ENCODE results near the gene JPH3.

JPH3 gene

GRCh38 chr16:87700406-87701077 is 98.2 kb downstream of the JPH3 start:
- no peaks in the 10 kb centered on the region for H3K27me3 Mint-ChIP-seq
- peaks cover 41% of the 10 kb centered on the region for H3K36me3 Mint-ChIP-seq (ENCODE audit: low read depth)
- H3K27ac Mint-ChIP-seq = no peak overlapping the region
- no peak overlapping the region for H3K4me3 Mint-ChIP-seq
- peaks cover 47% of the 10 kb centered on the region for H3K4me1 Mint-ChIP-seq (ENCODE audit: low read depth)
- H3K9me3 Mint-ChIP-seq = no peaks in the 10 kb centered on the region

GRCh38 chr16:87701078-87701460 is 98.8 kb downstream of the JPH3 start:
- Mint-ChIP-seq H3K36me3 (ENCODE audit: low read depth) (peaks cover 41% of the 10 kb centered on the region), H3K4me1 (ENCODE audit: low read depth) (peaks cover 47% of the 10 kb centered on the region), H3K27ac (no peak overlapping the region), H3K27me3 (no peaks in the 10 kb centered on the region), H3K4me3 (no peak overlapping the region), H3K9me3 (no peaks in the 10 kb centered on the region)

- H3K4me3 Mint-ChIP-seq = peak overlapping the region; percentile 26
- H3K9me3 Mint-ChIP-seq = no peaks in the 10 kb centered on the region
- H3K27ac Mint-ChIP-seq = peak overlapping the region; percentile 58
- H3K27me3 Mint-ChIP-seq = no peaks in the 10 kb centered on the region
- H3K36me3 Mint-ChIP-seq (ENCODE audit: low read depth) = peaks cover 39% of the 10 kb centered on the region
- peaks cover 47% of the 10 kb centered on the region for H3K4me1 Mint-ChIP-seq (ENCODE audit: low read depth)
These were observed 99.2 kb downstream of the JPH3 start for GRCh38 chr16:87701505-87701921.

- H3K27me3 Mint-ChIP-seq = no peaks in the 10 kb centered on the region
- peak overlapping the region; percentile 23 for H3K4me3 Mint-ChIP-seq
- peak overlapping the region; percentile 45 for H3K27ac Mint-ChIP-seq
- H3K9me3 Mint-ChIP-seq = no peaks in the 10 kb centered on the region
- peaks cover 40% of the 10 kb centered on the region for H3K36me3 Mint-ChIP-seq (ENCODE audit: low read depth)
- peaks cover 47% of the 10 kb centered on the region for H3K4me1 Mint-ChIP-seq (ENCODE audit: low read depth)
These were observed 100.1 kb downstream of the JPH3 start for GRCh38 chr16:87702325-87702811.

GRCh38 chr16:87703071-87703470 is 100.8 kb downstream of the JPH3 start:
- peak overlapping the region; percentile 23 for H3K4me3 Mint-ChIP-seq
- H3K27me3 Mint-ChIP-seq = no peaks in the 10 kb centered on the region
- peak overlapping the region; percentile 45 for H3K27ac Mint-ChIP-seq
- peaks cover 44% of the 10 kb centered on the region for H3K4me1 Mint-ChIP-seq (ENCODE audit: low read depth)
- H3K9me3 Mint-ChIP-seq = no peaks in the 10 kb centered on the region
- peaks cover 34% of the 10 kb centered on the region for H3K36me3 Mint-ChIP-seq (ENCODE audit: low read depth)

GRCh38 chr16:87703835-87704375 is 101.6 kb downstream of the JPH3 start:
- H3K27ac Mint-ChIP-seq = no peak overlapping the region
- no peak overlapping the region for H3K4me3 Mint-ChIP-seq

GRCh38 chr16:87704754-87705353 is 102.5 kb downstream of the JPH3 start:
- Mint-ChIP-seq H3K27ac (peak overlapping the region; percentile 29), H3K4me3 (no peak overlapping the region), H3K9me3 (no peaks in the 10 kb centered on the region), H3K36me3 (ENCODE audit: low read depth) (peaks cover 31% of the 10 kb centered on the region), H3K4me1 (ENCODE audit: low read depth) (peaks cover 35% of the 10 kb centered on the region), H3K27me3 (no peaks in the 10 kb centered on the region)

More at GRCh38 chr16:87703835-87704375, 101.6 kb downstream of the JPH3 start:
- H3K9me3 Mint-ChIP-seq = no peaks in the 10 kb centered on the region
- peaks cover 31% of the 10 kb centered on the region for H3K36me3 Mint-ChIP-seq (ENCODE audit: low read depth)
- no peaks in the 10 kb centered on the region for H3K27me3 Mint-ChIP-seq
- peaks cover 38% of the 10 kb centered on the region for H3K4me1 Mint-ChIP-seq (ENCODE audit: low read depth)

- Mint-ChIP-seq H3K27ac (no peak overlapping the region), H3K36me3 (ENCODE audit: low read depth) (peaks cover 33% of the 10 kb centered on the region), H3K4me3 (no peak overlapping the region), H3K27me3 (no peaks in the 10 kb centered on the region), H3K4me1 (ENCODE audit: low read depth) (peaks cover 31% of the 10 kb centered on the region), H3K9me3 (no peaks in the 10 kb centered on the region)
These were observed 103.5 kb downstream of the JPH3 start for GRCh38 chr16:87705771-87706277.

GRCh38 chr16:87706278-87707000 is 104.1 kb downstream of the JPH3 start:
- H3K27ac Mint-ChIP-seq = no peak overlapping the region
- H3K4me3 Mint-ChIP-seq = no peak overlapping the region

GRCh38 chr16:87707097-87707496 is 104.8 kb downstream of the JPH3 start:
- Mint-ChIP-seq H3K9me3 (no peaks in the 10 kb centered on the region), H3K36me3 (ENCODE audit: low read depth) (peaks cover 34% of the 10 kb centered on the region), H3K27ac (no peak overlapping the region)

More at GRCh38 chr16:87706278-87707000, 104.1 kb downstream of the JPH3 start:
- H3K9me3 Mint-ChIP-seq = no peaks in the 10 kb centered on the region
- peaks cover 29% of the 10 kb centered on the region for H3K4me1 Mint-ChIP-seq (ENCODE audit: low read depth)
- H3K27me3 Mint-ChIP-seq = no peaks in the 10 kb centered on the region
- peaks cover 33% of the 10 kb centered on the region for H3K36me3 Mint-ChIP-seq (ENCODE audit: low read depth)

GRCh38 chr16:87707714-87708580 is 105.6 kb downstream of the JPH3 start:
- Mint-ChIP-seq H3K4me1 (ENCODE audit: low read depth) (peaks cover 14% of the 10 kb centered on the region), H3K4me3 (no peak overlapping the region), H3K9me3 (no peaks in the 10 kb centered on the region), H3K27ac (no peak overlapping the region), H3K27me3 (no peaks in the 10 kb centered on the region), H3K36me3 (ENCODE audit: low read depth) (peaks cover 30% of the 10 kb centered on the region)

More at GRCh38 chr16:87707097-87707496, 104.8 kb downstream of the JPH3 start:
- Mint-ChIP-seq H3K27me3 (no peaks in the 10 kb centered on the region), H3K4me1 (ENCODE audit: low read depth) (peaks cover 22% of the 10 kb centered on the region), H3K4me3 (no peak overlapping the region)

GRCh38 chr16:87708881-87709638 is 106.8 kb downstream of the JPH3 start:
- no peak overlapping the region for H3K27ac Mint-ChIP-seq
- no peak overlapping the region for H3K4me3 Mint-ChIP-seq
- H3K27me3 Mint-ChIP-seq = no peaks in the 10 kb centered on the region
- H3K4me1 Mint-ChIP-seq (ENCODE audit: low read depth) = peaks cover 14% of the 10 kb centered on the region
- peaks cover 26% of the 10 kb centered on the region for H3K36me3 Mint-ChIP-seq (ENCODE audit: low read depth)
- H3K9me3 Mint-ChIP-seq = no peaks in the 10 kb centered on the region

- no peak overlapping the region for H3K27ac Mint-ChIP-seq
- H3K4me3 Mint-ChIP-seq = no peak overlapping the region
- H3K36me3 Mint-ChIP-seq (ENCODE audit: low read depth) = peaks cover 28% of the 10 kb centered on the region
- H3K9me3 Mint-ChIP-seq = no peaks in the 10 kb centered on the region
- peaks cover 16% of the 10 kb centered on the region for H3K4me1 Mint-ChIP-seq (ENCODE audit: low read depth)
- H3K27me3 Mint-ChIP-seq = no peaks in the 10 kb centered on the region
These were observed 107.4 kb downstream of the JPH3 start for GRCh38 chr16:87709677-87710076.
